DMS53 treated with DMSO at 0.1 percent for 48 hours (cell line): ENCODE data around the gene ARL6IP6.
"Not testable (repeated sequence)": the region's sequence is repeated elsewhere in the genome, so short reads cannot be mapped to it uniquely, and the experiment has no call there.

ENCODE experiments used
- DNase-seq: peaks from one replicate; lab custom pipeline; 2025; ENCODE audit not compliant: unreplicated experiment; lab: John Stamatoyannopoulos, UW

The ARL6IP6 gene

DNA sequence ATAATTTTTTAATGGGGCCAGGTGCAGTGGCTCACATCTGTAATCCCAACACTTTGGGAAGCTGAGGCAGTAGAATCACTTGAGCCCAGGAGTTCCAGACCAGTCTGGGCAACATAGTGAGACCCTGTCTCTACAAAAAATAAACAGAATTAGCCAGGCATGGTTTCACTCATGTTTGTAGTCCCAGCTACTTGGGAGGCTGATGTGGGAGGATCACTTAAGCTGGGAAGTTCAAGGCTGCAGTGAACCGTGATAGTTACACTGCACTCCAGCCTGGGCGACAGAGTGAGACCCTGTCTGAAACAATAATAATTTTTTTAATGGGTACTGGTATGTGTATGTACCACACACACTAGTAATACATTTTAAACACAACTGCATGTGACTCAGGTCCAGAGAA is 2.4 kb downstream of the ARL6IP6 start:
- DNase-seq: no peak

DNA sequence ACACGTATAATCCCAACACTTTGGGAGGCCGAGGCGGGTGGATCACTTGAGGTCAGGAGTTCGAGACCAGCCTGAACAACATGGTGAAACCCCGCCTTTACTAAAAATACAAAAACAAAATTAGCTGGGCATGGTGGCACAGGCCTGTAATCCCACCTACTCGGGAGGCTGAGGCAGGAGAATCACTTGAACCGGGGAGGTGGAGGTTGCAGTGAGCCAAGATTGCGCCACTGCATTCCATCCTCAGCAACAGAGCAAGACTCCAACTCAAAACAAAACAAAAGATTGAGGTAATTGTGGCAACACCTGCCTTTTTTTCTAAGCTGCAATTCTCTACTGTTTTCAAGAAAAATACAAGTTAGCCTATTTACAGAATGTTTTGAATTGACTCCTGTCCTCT is 4.2 kb downstream of the ARL6IP6 start:
- DNase-seq: not testable (repeated sequence)

DNA sequence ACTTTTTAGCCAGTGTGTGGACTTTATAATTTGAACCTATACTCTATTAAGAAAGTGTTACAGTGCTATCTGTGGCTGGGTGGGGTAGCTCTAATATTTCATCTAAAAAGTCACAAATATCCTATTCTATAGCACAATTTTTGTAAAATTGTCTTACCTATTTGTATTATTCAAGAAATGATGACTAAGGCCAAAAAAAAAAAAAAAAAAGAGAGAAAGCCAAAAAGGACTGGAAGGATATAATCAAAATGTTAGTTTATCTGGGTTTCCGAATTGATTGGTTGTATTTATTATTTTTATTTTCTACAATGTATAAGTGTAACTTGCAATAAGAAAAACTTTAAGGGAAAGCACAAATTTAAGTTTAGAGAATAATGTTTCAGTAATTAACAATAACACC is 5.5 kb downstream of the ARL6IP6 start:
- no peak for DNase-seq

DNA sequence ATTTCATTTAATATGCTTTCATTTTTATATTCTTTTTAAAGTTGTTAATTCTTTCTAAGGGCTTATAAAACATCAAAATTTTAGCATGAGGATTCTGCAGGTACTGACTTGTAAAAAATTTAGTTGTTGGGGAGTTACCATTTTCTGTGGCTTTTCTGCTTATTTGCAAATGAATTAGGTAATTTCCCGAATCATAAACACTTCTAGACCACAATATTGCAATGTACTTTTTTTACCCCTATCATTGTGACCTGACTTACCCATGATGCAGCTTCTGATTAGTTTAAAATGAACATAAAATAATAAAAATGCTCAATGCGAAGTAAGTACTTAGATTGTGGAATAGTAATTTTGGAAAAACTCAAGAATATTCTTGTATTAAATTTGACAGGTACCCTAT is 11.4 kb downstream of the ARL6IP6 start:
- DNase-seq: no peak

DNA sequence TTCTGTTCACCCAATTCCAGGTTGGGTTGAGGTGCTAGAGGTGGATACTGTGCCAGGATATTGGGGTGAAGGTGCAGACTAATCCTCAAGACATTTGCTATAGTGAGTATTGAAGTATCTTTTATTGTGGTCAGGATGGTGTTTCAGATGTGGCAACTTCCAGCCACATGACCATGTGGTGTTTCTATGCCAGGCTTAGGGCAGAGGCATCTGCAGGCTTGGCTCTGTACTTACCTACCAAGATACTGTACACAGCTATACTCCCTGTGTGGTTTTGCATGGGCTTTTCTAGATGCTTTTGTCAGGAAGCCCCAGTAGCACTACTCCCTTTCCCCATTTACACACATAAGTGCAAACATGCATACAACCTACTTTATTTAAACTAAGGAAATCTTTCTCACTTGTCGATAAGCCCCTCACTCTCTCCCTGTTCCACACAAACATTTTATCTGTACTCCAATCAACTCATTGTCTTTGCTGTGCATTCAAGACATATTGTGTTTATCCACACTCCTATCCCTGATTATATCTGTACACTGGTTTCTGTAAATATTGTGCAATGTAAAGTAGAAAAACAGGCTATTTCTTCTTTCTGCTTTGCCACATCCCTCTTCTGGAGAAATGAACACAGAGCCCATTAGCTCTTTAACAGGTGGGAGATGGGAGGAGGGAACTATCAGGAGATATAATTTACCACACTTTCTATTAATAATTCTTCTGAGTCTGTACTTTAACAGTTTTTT is 12.3 kb downstream of the ARL6IP6 start:
- DNase-seq: no peak

DNA sequence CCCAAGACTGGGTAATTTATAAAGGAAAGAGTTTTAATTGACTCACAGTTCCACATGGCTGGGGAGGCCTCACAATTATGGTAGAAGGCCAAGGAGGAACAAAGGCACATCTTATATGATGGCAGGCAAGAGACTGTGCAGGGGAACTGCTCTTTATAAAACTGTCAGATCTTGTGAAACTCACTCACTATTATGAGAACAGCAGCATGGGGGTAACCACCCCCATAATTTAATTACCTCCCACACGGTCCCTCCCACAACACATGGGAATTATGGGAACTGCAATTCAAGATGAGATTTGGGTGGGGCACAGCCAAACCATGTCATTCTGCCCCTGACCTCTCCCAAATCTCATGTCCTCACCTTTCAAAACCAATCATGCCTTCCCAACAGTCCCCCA is 19.1 kb downstream of the ARL6IP6 start:
- DNase-seq: not testable (repeated sequence)

DNA sequence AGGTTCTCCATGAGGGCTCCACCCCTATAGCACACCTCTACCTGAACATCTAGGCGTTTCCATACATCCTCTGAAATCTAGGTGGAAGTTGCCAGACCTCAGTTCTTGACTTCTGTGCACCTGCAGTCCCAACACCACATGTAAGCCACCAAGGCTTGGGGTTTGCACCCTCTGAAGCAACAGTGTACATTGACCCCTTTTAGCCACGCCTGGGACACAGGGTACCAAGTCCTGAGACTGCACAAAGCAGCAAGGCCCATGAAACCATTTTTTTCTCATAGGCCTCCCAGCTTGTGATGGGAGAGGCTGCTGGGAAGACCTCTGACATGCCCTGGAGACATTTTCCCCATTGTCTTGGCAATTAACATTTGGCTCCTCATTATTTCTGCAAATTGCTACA is 20.0 kb downstream of the ARL6IP6 start:
- no peak for DNase-seq

DNA sequence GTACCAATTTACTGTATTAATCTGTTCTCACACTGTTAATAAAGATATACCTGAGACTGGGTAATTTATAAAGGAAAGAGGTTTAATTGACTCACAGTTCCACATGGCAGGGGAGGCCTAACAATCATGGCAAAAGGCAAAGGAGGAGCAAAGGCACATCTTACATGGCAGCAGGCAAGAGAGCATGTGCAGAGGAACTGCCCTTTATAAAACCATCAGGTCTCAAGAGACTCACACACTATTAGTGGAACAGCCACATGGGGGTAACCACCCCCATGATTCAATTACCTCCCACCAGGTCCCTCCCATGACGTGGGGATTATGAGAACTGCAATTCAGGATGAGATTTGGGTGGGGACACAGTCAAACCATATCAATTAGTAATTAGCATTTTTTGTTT is 21.3 kb downstream of the ARL6IP6 start:
- not testable (repeated sequence) for DNase-seq

DNA sequence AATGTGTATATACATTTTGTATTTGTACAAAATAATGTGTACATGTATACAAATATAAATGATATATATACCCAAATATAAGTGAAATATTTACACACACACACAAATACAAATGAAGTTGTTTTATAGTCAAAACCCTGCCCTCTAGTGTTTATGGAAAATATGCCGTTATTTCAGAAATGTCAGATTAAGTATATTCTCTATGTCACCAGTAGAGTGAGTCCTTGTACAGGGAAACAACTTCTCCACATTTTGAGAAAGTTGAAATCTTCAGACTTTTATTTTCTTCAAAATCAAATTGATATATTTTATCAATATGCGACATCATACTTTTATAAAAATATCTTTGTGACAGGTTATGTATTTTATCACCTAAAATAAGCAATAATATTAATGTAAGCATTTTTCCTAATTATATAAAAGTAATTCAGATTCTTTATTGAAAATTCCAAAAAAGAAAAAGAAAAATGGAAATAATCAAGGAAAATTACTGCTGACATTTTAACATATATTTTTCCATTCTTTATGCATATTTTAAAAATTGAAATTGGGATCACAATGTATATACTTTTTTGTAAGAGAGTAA is 22.4 kb downstream of the ARL6IP6 start:
- peak; percentile 9 for DNase-seq

DNA sequence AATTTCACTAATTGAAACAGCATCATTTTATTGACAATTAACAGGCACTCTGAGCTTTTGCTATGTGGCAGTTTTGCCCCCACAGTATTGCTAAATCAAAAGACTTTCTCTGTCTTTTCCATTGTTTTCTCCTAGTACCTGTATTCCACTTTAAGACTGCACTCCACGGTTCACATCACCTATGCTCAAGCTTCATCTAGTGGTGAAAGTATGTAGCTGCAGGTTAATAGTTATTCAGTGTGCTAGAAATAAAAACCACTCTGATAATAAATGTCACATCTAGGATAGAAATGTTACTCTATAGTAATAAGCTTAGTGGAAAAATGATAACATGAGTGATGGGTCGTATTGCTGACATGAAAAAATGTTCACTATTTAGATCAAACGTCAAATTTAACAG is 24.6 kb downstream of the ARL6IP6 start:
- no peak for DNase-seq

DNA sequence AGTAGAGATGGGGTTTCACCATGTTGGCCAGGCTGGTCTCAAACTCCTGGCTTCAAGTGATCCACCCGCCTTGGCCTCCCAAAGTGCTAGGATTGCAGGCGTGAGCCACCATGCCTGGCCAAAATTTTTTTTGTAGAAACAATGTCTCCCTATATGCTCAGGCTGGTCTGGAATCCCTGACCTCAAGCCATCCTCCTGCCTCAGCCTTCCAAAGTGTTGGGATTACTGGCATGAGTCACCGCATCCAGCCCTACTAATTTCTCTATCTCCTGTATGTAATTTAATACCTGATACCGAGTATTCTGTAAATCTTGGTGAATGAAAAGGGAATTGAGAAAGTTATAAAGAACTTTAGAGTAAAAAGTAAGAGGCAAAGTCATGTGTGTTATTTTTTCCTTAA is 29.3 kb downstream of the ARL6IP6 start:
- not testable (repeated sequence) for DNase-seq

DNA sequence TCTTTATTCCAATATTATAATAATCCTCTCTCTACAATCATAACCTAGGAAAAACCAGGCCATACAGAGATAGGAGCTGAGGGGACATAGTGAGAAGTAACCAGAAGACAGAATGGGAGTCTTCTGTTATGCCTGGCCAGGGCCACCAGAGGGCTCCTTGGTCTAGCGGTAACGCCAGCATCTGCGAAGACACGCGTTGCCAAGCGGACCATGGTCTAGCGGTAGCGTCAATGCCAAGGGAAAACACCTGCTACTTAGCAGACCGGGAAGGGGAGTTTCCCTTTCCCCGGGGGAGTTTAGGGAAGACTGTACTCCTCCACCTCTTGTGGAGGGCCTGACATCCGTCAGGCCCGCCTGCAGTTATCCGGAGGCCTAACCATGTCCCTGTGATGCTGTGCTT is 36.6 kb downstream of the ARL6IP6 start:
- no peak for DNase-seq

DNA sequence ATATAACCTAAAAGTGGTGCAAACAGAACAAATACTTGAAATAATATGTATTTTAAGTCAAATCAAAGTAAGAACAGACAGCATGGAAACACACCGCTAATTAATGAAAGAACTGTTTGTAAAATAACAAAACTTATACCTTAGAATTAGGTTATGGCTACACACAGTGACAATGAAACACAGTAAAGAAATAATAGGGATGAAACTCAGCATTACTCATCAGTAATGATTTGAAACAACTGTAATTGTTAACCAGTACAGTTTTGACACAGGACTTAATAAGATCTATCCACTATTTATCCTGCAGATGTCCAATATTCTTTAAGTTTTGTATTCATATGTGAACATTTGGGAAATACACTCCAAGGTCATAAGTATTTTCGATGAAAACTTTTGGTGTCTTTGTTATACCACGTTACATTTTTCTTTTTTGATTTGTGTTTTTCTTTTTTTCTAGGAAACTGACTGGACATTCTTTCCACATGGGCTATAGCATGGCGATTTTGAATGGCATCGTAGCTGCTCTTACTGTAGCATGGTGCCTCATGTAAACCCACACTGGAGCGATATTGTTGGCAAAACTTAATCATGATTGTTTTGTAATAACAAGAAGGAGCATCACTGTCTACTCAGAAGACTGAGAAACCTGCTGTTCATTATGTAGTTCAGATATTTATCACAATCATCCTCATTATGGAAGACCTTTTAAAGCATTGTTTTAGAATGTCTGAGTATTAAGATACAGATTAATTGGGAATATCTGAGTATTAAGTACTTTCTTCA is 41.1 kb downstream of the ARL6IP6 start:
- DNase-seq: no peak

DNA sequence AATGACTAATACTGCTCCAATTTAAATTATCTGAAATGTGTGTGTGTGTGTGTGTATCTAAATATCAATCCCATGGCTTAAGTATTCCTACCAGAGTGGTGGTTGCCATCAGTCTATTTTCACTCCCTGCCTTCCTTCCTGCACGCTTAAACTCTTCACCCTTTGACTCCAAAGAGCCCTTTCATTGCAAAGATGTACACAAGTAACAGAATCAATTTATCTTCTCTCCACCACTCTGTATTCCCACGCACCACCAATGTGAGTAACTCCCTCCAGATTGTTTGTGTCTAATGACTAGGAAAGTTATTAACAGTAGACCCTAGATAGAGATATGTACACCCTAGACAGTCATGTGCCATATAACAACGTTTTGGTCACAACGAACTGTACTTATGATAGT is 42.8 kb downstream of the ARL6IP6 start:
- DNase-seq: no peak

DNA sequence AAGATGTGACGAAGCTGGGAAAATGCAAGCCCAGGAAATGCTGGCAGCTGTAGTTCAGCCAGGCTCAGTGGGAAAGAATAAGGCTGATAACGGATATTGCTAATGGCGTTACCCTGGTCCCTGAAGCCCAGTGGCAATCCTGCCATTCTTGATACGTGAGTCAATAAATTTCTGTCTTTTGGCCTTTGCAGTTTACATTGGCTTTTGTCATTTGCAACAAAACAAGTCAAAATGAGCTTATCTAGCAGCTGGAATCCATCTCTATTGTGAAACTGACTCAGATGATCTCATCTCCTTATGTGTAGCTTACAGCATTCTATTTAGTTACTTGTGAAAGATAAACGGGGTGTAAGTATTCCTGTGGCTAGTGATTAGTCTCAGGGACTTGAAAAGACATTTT is 43.8 kb downstream of the ARL6IP6 start:
- DNase-seq: no peak

DNA sequence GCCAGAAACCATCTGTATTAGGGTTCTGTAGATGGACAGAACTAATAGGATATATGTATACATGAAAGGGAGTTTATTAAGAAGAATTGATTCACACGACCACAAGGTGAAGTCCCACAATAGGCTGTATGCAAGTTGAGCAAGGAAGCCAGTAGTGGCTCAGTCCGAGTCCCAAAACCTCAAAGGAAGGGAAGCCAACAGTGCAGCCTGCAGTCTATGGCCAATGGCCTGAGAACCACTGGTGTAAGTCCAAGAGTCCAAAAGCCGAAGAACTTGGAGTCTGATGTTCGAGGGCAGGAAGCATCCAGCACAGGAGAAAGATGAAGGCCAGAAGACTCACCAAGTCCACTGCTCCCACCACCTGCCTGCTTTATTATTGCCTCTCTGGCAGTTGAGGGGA is 44.8 kb downstream of the ARL6IP6 start:
- DNase-seq: not testable (repeated sequence)

DNA sequence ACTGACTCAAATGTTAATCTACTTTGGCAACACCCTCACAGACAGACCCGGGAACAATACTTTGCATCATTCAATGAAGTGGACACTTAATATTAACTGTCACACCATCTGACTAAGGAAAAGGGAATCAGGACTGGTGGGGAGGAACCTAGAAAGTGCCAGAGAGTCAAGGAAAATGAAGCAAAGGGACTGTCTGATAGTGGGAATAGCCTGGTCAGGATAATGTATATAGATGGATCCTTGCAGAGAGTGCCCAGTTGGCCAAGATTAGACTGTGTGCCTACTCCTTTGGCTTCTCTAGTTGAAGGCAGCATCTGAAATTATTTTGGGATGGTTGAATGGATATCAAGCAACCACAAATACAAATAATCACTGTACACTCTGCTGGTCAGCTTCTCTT is 45.2 kb downstream of the ARL6IP6 start:
- no peak for DNase-seq

DNA sequence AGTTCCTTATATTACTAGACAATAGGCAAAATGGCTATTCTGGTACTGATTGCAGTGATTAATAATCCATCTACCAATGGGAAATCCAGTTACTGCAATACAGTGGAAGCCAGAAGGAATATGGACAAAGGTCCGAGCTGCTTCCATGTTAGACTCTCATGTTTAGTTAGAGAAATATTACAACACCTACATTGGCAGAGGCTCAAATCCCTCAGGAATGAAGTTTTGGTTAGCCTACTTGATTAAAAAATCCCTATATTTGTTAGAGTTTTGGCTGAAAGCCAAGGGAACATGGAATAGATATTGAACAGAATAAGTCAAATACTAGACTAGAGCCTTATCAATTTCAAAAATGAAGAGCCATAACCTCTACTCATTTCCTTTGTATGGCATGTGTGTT is 48.5 kb downstream of the ARL6IP6 start:
- no peak for DNase-seq

DNA sequence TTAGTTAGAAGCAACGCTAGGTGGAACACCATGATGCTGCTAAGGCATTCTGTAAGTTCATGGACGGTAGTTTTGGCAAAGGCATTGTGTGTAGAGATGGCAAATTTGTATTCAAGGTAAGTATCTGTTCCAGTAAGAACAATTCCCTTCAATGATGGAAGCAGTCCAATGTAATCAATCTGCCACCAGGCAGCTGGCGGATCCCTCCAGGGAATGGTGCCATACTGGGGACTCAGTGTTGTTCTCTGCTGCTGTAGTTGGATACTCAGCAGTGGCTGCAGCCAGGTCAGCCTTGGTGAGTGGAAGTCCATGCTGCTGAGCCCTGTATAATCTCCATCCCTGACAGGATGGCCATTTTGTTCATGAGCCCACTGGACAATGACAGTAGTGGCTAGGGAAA is 62.8 kb downstream of the ARL6IP6 start:
- DNase-seq: no peak

DNA sequence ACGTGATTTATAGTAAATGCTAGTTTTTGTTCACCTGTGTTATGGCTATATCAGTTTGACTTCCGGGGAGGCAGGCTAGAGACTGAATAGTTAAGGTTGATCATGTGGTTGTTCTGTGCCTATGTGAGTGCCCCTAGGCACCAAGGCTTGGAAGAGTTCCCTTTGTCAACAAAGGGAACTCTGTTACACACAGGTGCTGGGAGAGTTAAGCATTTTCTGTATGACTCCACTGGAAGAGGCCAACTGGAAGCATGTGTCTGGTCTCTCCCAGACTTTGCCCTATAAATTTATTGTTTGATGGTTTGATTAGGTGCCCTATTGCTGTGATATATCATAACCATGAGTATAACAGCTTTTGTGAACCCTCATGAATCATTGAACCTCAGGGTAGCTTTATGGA is 63.8 kb downstream of the ARL6IP6 start:
- no peak for DNase-seq

DNA sequence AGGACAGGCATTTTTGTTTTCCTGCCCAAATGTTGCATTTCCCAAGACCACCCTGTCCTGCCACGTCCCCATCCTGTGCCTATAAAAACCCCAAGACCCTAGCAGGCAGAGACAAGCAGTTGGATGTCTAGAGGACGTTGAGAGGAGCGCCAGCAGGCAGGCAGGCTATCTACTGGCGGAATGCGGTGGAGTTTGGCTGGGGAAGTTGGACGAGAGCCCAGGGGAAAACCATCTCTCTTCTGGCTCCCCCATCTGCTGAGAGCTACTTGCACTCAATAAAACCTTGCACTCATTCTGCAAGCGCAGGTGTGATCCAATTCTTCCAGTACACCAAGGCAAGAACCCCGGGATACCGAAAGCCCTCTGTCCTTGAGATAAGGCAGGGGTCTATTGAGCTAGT is 72.5 kb downstream of the ARL6IP6 start:
- no peak for DNase-seq

DNA sequence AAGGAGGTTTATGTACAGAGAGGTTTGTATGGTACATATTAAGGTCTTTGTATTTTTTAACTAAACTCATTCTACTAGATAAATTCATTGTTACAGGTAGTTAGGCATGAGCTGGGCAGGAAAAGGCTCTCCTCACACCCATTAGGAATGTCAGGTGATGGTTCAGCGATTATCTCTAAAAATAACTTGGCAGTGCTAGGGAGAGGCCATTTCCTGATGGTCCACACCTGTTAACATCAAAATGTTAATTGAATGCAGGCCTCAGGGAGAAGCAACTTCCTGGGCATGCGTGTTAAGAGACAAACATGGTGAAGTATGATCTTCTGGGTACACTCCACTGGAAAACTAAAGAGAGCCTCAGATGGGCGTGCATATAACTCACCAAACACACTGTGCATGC is 73.6 kb downstream of the ARL6IP6 start:
- DNase-seq: no peak
